ENCODE measurements around the gene PTPN20. TPM values are rescaled to one million over a fixed set of nuclear protein-coding genes. Genes with fewer than 3 reads are reported as not detected.
"Not testable (repeated sequence)": the region's sequence is repeated elsewhere in the genome, so short reads cannot be mapped to it uniquely, and the experiment has no call there.

PTPN20 gene
- total and polyA plus RNA-seq, 5 donors from 2014 or later: 0.17 to 0.69 (median 0.44) TPM; not detected in 2

DNA sequence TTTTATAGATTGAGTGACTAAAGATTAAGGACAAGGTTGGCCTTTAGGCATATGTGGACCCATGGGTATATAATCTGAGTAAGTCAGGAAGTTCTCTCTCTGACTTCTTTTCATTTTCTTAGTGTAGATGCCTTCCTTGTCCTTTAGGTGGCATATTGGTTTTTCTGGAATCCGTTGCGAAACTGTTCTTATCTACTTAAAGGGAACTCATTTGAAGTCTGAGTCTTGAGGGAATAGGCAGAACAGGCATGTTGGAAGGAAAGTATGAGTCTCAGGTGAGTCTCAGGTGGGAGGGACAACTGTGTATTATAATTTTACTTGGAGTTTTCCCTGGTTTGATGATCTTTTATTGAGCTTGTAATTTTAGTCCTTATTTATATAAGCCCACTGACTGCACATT lies 14.6 kb downstream of the PTPN20 start:
- ATAC-seq (ENCODE audit: low read depth in 2 of 2); H3K27ac Mint-ChIP-seq; H3K4me1 Mint-ChIP-seq; H3K36me3 Mint-ChIP-seq; H3K27ac ChIP-seq (ENCODE audit: insufficient read depth, low read length, poor library complexity, severe bottlenecking); H3K27me3 ChIP-seq (ENCODE audit: control insufficient read depth, insufficient read depth, low read length); H3K9me3 ChIP-seq (ENCODE audit: control insufficient read depth in 2 of 2, low read length in 2 of 2); H3K36me3 ChIP-seq (ENCODE audit: control insufficient read depth, insufficient read depth, low read length); H3K27me3 Mint-ChIP-seq; DNase-seq; H3K4me3 Mint-ChIP-seq; H3K4me3 ChIP-seq (ENCODE audit: low read depth, low read length); H3K9me3 Mint-ChIP-seq; H3K4me1 ChIP-seq (ENCODE audit: control insufficient read depth, insufficient read depth, low read length, poor library complexity, severe bottlenecking): not testable (repeated sequence)

DNA sequence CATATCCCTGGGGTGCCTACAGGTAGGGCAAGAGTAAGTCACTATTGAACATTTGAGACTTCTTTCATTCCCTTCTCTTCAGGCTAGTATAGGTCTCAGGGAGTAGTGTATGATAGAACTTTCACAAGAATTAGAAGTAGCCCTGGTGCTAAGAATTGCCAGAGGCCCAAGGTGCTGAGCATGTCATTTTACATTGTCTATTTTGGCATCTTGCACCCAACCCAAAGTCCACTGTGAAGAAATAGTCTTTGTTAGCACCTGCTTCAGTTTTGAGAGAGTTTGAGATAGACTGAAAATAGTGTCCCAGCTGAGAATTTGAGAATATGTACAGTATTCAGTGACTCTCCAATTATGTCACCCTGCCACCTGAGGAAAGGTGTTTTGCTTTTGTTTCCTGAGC lies 17.6 kb downstream of the PTPN20 start:
- not testable (repeated sequence) for H3K27me3 ChIP-seq (ENCODE audit: control insufficient read depth, insufficient read depth, low read length); ATAC-seq (ENCODE audit: low read depth in 2 of 2); H3K9me3 ChIP-seq (ENCODE audit: control insufficient read depth in 2 of 2, low read length in 2 of 2); H3K27me3 Mint-ChIP-seq; H3K4me3 ChIP-seq (ENCODE audit: low read depth, low read length); H3K4me3 Mint-ChIP-seq; H3K4me1 ChIP-seq (ENCODE audit: control insufficient read depth, insufficient read depth, low read length, poor library complexity, severe bottlenecking); H3K36me3 Mint-ChIP-seq; H3K4me1 Mint-ChIP-seq; H3K9me3 Mint-ChIP-seq; H3K27ac Mint-ChIP-seq; H3K27ac ChIP-seq (ENCODE audit: insufficient read depth, low read length, poor library complexity, severe bottlenecking); H3K36me3 ChIP-seq (ENCODE audit: control insufficient read depth, insufficient read depth, low read length); DNase-seq

DNA sequence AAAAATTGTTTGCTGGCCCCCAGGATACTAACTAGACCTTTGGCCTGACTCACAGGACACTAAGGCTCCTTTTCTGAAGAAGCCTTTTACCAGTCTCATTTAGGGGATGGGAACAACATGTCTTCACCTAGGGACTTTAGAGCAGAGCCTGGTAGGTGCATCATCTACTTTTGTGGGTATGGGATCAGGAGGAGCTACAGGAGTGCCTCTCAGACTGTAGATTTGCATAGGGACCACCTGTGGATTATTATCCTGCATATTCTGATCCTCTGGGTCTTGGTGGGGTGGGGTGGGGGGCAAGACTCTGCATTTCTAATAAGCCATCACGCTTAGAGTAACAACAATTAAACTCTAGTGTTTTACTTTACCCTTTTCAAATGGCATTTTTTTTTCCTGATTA lies 21.2 kb downstream of the PTPN20 start:
- not testable (repeated sequence) for H3K4me1 Mint-ChIP-seq; H3K4me3 ChIP-seq (ENCODE audit: low read depth, low read length); H3K27ac ChIP-seq (ENCODE audit: insufficient read depth, low read length, poor library complexity, severe bottlenecking); H3K27ac Mint-ChIP-seq; H3K9me3 Mint-ChIP-seq; H3K36me3 ChIP-seq (ENCODE audit: control insufficient read depth, insufficient read depth, low read length); H3K4me1 ChIP-seq (ENCODE audit: control insufficient read depth, insufficient read depth, low read length, poor library complexity, severe bottlenecking); H3K4me3 Mint-ChIP-seq; ATAC-seq (ENCODE audit: low read depth in 2 of 2); H3K27me3 Mint-ChIP-seq; H3K9me3 ChIP-seq (ENCODE audit: control insufficient read depth in 2 of 2, low read length in 2 of 2); DNase-seq; H3K27me3 ChIP-seq (ENCODE audit: control insufficient read depth, insufficient read depth, low read length); H3K36me3 Mint-ChIP-seq

DNA sequence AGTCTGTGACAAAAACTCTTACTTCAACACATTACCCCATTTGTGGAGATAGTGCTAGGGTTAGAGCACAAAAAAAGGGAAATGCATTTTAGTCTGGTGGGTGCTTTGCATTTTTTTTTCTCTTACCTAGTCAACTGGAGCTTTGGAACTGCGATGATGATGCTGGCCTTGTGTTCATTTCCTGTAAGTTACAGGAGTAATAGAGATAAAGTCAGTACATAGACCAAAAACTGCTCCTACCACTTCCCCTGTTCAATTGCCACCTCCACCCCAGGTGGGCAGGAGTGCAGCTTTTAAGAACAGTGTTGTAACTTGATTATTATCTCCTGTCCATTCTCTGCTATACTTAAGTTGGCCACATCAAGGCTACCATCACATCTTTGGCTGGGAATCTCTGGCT lies 29.9 kb downstream of the PTPN20 start:
- H3K9me3 Mint-ChIP-seq; H3K27me3 Mint-ChIP-seq; H3K27ac Mint-ChIP-seq; H3K9me3 ChIP-seq (ENCODE audit: control insufficient read depth in 2 of 2, low read length in 2 of 2); H3K27me3 ChIP-seq (ENCODE audit: control insufficient read depth, insufficient read depth, low read length); H3K36me3 ChIP-seq (ENCODE audit: control insufficient read depth, insufficient read depth, low read length); H3K27ac ChIP-seq (ENCODE audit: insufficient read depth, low read length, poor library complexity, severe bottlenecking); H3K4me3 Mint-ChIP-seq; H3K4me1 Mint-ChIP-seq; H3K4me1 ChIP-seq (ENCODE audit: control insufficient read depth, insufficient read depth, low read length, poor library complexity, severe bottlenecking); DNase-seq; H3K36me3 Mint-ChIP-seq; H3K4me3 ChIP-seq (ENCODE audit: low read depth, low read length); ATAC-seq (ENCODE audit: low read depth in 2 of 2): not testable (repeated sequence)

DNA sequence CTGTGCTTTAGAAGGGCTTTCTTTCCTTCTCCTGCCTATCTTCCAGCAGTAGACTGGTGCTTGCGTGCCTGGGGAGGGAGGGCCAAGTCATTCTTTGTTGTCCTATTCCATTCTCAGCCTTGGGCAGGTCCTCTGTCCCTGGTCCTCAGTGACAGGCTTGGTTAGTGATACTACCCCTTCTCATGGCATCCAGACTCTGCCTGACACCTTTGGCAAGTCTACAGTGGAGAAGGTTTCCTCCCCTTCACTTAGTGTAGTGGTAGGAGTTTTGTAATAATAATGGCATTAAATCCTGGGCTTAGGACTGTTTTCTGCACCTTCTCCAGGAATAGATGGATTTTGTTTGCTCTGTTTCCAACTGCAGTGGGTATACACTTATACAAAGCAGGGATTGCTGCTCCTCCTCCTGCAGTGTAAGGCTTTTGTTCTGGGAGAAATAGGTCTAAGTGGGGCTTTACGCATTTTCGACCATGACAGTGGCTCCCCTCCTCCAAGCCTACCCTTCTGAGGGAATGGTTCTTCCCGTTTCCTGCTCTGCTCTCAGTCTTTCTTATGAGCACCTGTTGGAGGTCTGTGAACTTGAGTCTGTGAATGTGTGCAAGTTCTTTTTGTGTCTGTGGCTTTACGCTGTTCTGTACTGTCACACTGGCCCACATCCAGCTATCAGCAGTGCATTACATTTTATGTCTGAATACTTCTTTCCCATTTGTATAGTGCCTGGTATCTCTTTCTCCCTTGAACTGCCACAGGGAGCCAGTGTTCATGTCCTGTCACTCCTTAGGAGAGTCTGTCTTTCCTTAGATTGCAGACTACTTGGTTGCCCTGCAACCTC lies 37.7 kb downstream of the PTPN20 start:
- not testable (repeated sequence) for H3K27me3 ChIP-seq (ENCODE audit: control insufficient read depth, insufficient read depth, low read length); DNase-seq; H3K4me3 ChIP-seq (ENCODE audit: low read depth, low read length); H3K36me3 ChIP-seq (ENCODE audit: control insufficient read depth, insufficient read depth, low read length); H3K27ac Mint-ChIP-seq; H3K27ac ChIP-seq (ENCODE audit: insufficient read depth, low read length, poor library complexity, severe bottlenecking); H3K9me3 Mint-ChIP-seq; H3K36me3 Mint-ChIP-seq; H3K4me3 Mint-ChIP-seq; H3K27me3 Mint-ChIP-seq; H3K9me3 ChIP-seq (ENCODE audit: control insufficient read depth in 2 of 2, low read length in 2 of 2); H3K4me1 Mint-ChIP-seq; ATAC-seq (ENCODE audit: low read depth in 2 of 2); H3K4me1 ChIP-seq (ENCODE audit: control insufficient read depth, insufficient read depth, low read length, poor library complexity, severe bottlenecking)

DNA sequence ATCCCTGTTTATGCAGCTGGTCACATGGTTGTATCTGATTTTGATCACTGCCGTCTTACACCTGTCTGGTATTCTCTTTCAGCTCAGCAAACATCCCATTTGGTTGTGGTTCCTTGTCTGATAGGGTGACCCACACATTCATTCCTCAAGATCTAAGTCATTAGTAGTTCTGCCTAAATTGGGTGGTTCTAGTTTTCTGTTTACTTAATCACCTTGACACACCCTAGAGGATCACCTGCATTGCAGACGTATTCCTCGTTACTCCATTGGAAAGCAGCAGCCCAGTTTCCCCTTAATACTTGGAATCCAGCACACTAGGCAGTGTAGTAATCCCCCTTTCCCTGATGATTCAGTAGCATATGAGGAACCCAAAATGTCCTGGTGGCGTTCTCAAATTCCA lies 41.3 kb downstream of the PTPN20 start:
- H3K4me1 ChIP-seq (ENCODE audit: control insufficient read depth, insufficient read depth, low read length, poor library complexity, severe bottlenecking); ATAC-seq (ENCODE audit: low read depth in 2 of 2); H3K4me3 Mint-ChIP-seq; H3K36me3 ChIP-seq (ENCODE audit: control insufficient read depth, insufficient read depth, low read length); H3K27ac ChIP-seq (ENCODE audit: insufficient read depth, low read length, poor library complexity, severe bottlenecking); H3K4me3 ChIP-seq (ENCODE audit: low read depth, low read length); DNase-seq; H3K27me3 ChIP-seq (ENCODE audit: control insufficient read depth, insufficient read depth, low read length); H3K4me1 Mint-ChIP-seq; H3K27ac Mint-ChIP-seq; H3K27me3 Mint-ChIP-seq; H3K9me3 ChIP-seq (ENCODE audit: control insufficient read depth in 2 of 2, low read length in 2 of 2); H3K9me3 Mint-ChIP-seq; H3K36me3 Mint-ChIP-seq: not testable (repeated sequence)

DNA sequence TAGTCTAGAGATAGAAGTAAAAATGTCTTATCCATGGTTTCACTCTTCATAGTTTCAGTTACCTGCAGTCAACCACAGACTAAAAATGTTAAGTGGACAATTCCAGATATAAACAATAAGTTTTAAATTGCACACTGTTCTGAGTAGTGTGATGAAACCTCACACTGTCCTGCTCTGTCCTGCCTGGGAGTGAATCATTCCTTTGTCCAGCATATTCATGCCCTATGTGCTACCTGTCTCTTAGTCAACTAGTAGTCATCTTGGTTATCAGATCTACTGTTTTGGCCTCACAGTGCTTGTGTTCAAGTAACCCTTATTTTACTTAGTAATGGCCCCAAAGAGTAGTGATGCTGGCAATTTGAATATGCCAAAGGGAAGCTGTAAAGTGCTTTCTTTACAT lies 49.5 kb downstream of the PTPN20 start:
- H3K4me1 Mint-ChIP-seq; ATAC-seq (ENCODE audit: low read depth in 2 of 2); H3K27me3 Mint-ChIP-seq; H3K27ac ChIP-seq (ENCODE audit: insufficient read depth, low read length, poor library complexity, severe bottlenecking); H3K9me3 ChIP-seq (ENCODE audit: control insufficient read depth in 2 of 2, low read length in 2 of 2); H3K27me3 ChIP-seq (ENCODE audit: control insufficient read depth, insufficient read depth, low read length); DNase-seq; H3K9me3 Mint-ChIP-seq; H3K36me3 Mint-ChIP-seq; H3K27ac Mint-ChIP-seq; H3K36me3 ChIP-seq (ENCODE audit: control insufficient read depth, insufficient read depth, low read length); H3K4me3 ChIP-seq (ENCODE audit: low read depth, low read length); H3K4me1 ChIP-seq (ENCODE audit: control insufficient read depth, insufficient read depth, low read length, poor library complexity, severe bottlenecking); H3K4me3 Mint-ChIP-seq: not testable (repeated sequence)

DNA sequence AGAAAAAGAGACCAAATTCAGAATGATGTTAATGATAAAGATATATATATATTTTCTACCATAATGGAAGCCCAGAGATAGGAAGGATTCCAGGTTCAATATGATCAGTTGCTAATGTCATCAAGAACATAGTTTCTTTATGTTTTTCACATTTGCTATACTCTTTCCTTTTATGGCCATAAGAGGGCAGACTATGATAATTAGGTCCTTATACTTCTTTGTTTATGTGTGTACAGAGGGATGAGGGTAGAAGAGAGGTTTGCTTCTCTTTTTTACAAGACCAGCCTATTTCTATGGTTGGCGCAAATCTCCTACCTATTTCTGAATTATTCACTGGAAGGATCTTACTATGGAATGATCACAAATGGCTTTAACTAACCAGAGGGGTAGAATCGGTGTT lies 52.1 kb downstream of the PTPN20 start:
- not testable (repeated sequence) for H3K27me3 Mint-ChIP-seq; DNase-seq; ATAC-seq (ENCODE audit: low read depth in 2 of 2); H3K27me3 ChIP-seq (ENCODE audit: control insufficient read depth, insufficient read depth, low read length); H3K9me3 ChIP-seq (ENCODE audit: control insufficient read depth in 2 of 2, low read length in 2 of 2); H3K4me3 Mint-ChIP-seq; H3K4me1 Mint-ChIP-seq; H3K4me1 ChIP-seq (ENCODE audit: control insufficient read depth, insufficient read depth, low read length, poor library complexity, severe bottlenecking); H3K9me3 Mint-ChIP-seq; H3K36me3 ChIP-seq (ENCODE audit: control insufficient read depth, insufficient read depth, low read length); H3K27ac ChIP-seq (ENCODE audit: insufficient read depth, low read length, poor library complexity, severe bottlenecking); H3K36me3 Mint-ChIP-seq; H3K27ac Mint-ChIP-seq; H3K4me3 ChIP-seq (ENCODE audit: low read depth, low read length)

Measured in CD4-positive, CD25-positive, alpha-beta regulatory T cell (primary cell).